Adrenal gland (tissue), 12 donors: ENCODE results near the gene GCAT. TPM values are rescaled to one million over a fixed set of nuclear protein-coding genes. Genes with fewer than 3 reads are reported as not detected.
A peak's percentile ranks its signal among the peaks of the same experiment; 100 is the strongest.

Experiments
- DNase-seq, 7 donors: peaks; one replicate each; pipeline ENCODE4 v3.0.0-alpha.2; 2019 to 2020
- H3K27ac ChIP-seq, 5 donors: fragments of 200-600 bp; sonication (generic) in 4 of 5; 1 replicate in 3 of 5; 2 replicates in 2 of 5; pipeline versions ENCODE4 v1.5.1 to v1.8.0; 2016 to 2020; ENCODE audit warnings: mild to moderate bottlenecking in 1 of 5
- H3K27me3 ChIP-seq: fragments of 200-600 bp; 2 replicates; pipeline ENCODE4 v1.8.0; 2021
- H3K36me3 ChIP-seq, 2 donors: fragments of 200-600 bp; replicated peaks in 1 of 2; 1 replicate in 1 of 2; 2 replicates in 1 of 2; pipeline versions ENCODE4 v1.5.1 to v1.8.0; 2018 to 2022
- H3K4me1 ChIP-seq, 2 donors: fragments of 200-600 bp; replicated peaks in 1 of 2; 1 replicate in 1 of 2; 2 replicates in 1 of 2; pipeline versions ENCODE4 v1.5.1 to v1.8.0; 2018 to 2021
- H3K4me3 ChIP-seq, 4 donors: fragments of 200-600 bp; sonication (generic) in 3 of 4; one replicate each; pipeline ENCODE4 v1.5.1; 2016 to 2018
- H3K9me3 ChIP-seq, 3 donors: fragments of 200-600 bp; sonication (generic) in 1 of 3; replicated peaks in 1 of 3; 1 replicate in 2 of 3; 2 replicates in 1 of 3; pipeline versions ENCODE4 v1.5.1 to v1.8.0; 2016 to 2021
- POLR2A ChIP-seq, 2 donors: fragments of 450-650 bp; IDR thresholded peaks; one replicate each; pipeline ENCODE4 v1.6.1; 2017; ENCODE audit warnings: antibody characterized with exemption in 2 of 2, mild to moderate bottlenecking in 2 of 2, moderate library complexity in 1 of 2
- WGBS, 4 donors: extraction: QIAGEN DNeasy Blood & Tissue Kit in 2 of 4; methylation state at CpG; one replicate each; pipeline versions ENCODE4 v1.1.5 to v1.1.7; 2013 to 2017; 5-methylcytosine and 5-hydroxymethylcytosine counted together
- intact Hi-C, 2 donors: fragments of 100-400 bp; cut with DNase I; formaldehyde crosslinking; loops; one replicate each; pipeline versions ENCODE4 v1.14.1 to v1.15.0; 2022 to 2023
- polyA plus RNA-seq, 3 donors: library from polyadenylated mRNA; stranded (reverse); fragments of 200-250 nt in 2 of 3; fragments of 350-450 nt in 1 of 3; fragmentation: Illumina TruSeq in 1 of 3; extraction: RNeasy Lipid Tissue Mini Kit (QIAGEN cat#74804) in 1 of 3; gene quantifications; one replicate each; pipeline ENCODE4 v1.2.3, GENCODE V29; 2013 to 2014
- total RNA-seq, 9 donors: library from RNA; depleted of rRNA in 4 of 9; stranded (reverse); fragments of >200 nt in 4 of 9; fragments of 120-200 nt in 1 of 9; fragmentation: NEBNext Ultra II Directional in 1 of 9; extraction: Animal tissue kit (Norgen Biotek cat#: 25700) in 1 of 9; gene quantifications; one replicate each; pipeline versions ENCODE4 v1.1.0 to v1.2.4, GENCODE V29; 2013 to 2023
- TF ChIP-seq, protein P1 (sequence below), 6 experiments: fragments of 450-650 bp in 4 of 6; fragments of 200-600 bp in 2 of 6; sonication (generic) in 1 of 6; IDR thresholded peaks; 1 replicate in 5 of 6; 2 replicates in 1 of 6; pipeline versions ENCODE4 v1.5.1 to v1.8.0; 2016 to 2021; ENCODE audit warnings: antibody characterized with exemption in 6 of 6, mild to moderate bottlenecking in 2 of 6, moderate library complexity in 1 of 6
- donor health status: healthy with polysubstance abuse.
- donor health status: Bipolar disorder and iron deficiency.
- donor health status: DM: yes; HTN: yes; CAD: no.
- donor health status: DM: no; HTN: no; CAD: no.
- donor health status: DM: no; HTN: no; CAD: no.
- donor health status: DM: yes; HTN: yes; CAD: no.

Gene GCAT
- total and polyA plus RNA-seq, 12 donors, result 18.2 to 87.9 (median 33.3) TPM

DNA sequence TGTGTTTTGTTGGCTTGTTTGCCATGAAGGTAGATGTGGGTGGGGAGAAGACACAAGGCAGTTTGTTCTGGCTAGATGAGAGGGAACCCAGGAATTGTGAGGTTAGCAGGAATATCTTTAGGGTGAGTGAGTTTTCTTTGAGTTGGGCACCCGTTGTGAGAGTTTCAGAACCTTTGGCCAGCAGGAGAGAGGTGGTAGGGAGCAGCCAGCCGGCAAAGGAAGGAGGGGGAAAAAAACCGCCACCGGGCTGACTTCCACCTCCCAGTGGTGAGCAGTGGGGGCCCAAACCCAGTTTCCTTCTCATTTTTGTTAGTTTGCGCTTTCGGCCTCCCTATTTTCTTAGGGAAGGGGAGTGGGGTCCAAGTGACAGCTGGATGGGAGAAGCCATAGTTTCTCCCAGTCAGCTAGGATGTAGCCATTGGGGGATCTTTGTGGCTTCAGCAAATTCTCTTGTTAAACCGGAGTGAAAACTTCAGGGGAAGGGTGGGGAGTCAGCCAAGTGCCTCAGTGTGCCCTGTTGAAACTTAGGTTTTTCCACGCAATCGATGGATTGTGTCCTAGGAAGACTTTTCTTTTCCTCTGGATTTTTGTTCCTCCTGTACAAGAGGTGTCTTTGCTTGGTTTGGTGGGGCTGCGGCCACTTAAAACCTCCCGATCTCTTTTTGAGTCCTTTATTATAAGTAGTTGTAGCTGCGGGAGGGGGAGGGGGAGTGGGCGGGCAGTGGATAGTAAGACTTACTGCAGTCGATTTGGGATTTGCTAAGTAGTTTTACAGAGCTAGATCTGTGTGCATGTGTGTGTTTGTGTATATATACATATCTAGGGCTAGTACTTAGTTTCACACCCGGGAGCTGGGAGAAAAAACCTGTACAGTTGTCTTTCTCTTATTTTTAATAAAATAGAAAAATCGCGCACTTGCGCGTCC lies 1.1 kb upstream of the GCAT start:
- TF ChIP-seq, protein P1, sequence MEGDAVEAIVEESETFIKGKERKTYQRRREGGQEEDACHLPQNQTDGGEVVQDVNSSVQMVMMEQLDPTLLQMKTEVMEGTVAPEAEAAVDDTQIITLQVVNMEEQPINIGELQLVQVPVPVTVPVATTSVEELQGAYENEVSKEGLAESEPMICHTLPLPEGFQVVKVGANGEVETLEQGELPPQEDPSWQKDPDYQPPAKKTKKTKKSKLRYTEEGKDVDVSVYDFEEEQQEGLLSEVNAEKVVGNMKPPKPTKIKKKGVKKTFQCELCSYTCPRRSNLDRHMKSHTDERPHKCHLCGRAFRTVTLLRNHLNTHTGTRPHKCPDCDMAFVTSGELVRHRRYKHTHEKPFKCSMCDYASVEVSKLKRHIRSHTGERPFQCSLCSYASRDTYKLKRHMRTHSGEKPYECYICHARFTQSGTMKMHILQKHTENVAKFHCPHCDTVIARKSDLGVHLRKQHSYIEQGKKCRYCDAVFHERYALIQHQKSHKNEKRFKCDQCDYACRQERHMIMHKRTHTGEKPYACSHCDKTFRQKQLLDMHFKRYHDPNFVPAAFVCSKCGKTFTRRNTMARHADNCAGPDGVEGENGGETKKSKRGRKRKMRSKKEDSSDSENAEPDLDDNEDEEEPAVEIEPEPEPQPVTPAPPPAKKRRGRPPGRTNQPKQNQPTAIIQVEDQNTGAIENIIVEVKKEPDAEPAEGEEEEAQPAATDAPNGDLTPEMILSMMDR (IDR thresholded peaks at IDR 0.05), result no peak
- TF ChIP-seq POLR2A (IDR thresholded peaks at IDR 0.05), result peak in 1 of 2 donors; percentile 11
- DNase-seq, result peak in 4 of 7 donors; percentile 41 to 73 (median 53)
- H3K4me3 ChIP-seq, result peak overlapping the region in 2 of 4 donors; percentile 38 to 60
- no peaks in the 10 kb centered on the region for H3K9me3 ChIP-seq
- peak overlapping the region in 2 of 5 donors; percentile 49 to 74 for H3K27ac ChIP-seq
- WGBS, 4 donors, result 4 to 8% (median 7%) methylated on average over 18 to 19 of the region's 19 CpGs
- H3K27me3 ChIP-seq, result no peaks in the 10 kb centered on the region
- intact Hi-C loops, result no loop called here
- peaks cover 34 to 52% of the 10 kb centered on the region in 2 donors for H3K4me1 ChIP-seq
- no peaks in the 10 kb centered on the region for H3K36me3 ChIP-seq

DNA sequence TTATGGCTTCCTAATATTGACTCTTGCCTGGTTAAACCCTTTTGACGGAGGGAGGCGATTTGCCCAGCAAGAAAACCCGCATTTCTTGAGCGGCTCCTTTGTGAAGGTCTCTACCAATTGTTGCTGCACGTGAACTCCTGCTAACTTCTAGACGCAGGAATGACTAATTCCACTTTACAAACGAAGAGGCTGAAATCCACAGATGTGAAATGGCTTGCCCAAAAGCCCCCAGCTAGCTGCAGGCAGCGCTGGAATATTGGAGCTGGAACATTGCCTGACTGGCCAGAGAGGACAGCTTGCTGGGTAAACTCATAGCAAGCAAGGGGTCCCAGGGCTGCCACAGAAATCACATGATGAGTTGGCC lies 542 bp downstream of the GCAT start:
- H3K9me3 ChIP-seq, result no peaks in the 10 kb centered on the region
- intact Hi-C loops, result no loop called here
- DNase-seq, result peak in 1 of 7 donors; percentile 43
- 2 to 4% (median 4%) methylated on average over 7 to 8 of the region's 8 CpGs for WGBS, 4 donors
- H3K4me3 ChIP-seq, result peak overlapping the region in 2 of 4 donors; percentile 38 to 60
- peaks cover 29 to 41% of the 10 kb centered on the region in 2 donors for H3K4me1 ChIP-seq
- H3K27ac ChIP-seq, result peak overlapping the region in 4 of 5 donors; percentile 49 to 81 (median 64)
- TF ChIP-seq, protein P1 (IDR thresholded peaks at IDR 0.05), result no peak
- peak in 1 of 2 donors; percentile 3 for TF ChIP-seq POLR2A (IDR thresholded peaks at IDR 0.05)
- no peaks in the 10 kb centered on the region for H3K36me3 ChIP-seq
- no peaks in the 10 kb centered on the region for H3K27me3 ChIP-seq

DNA sequence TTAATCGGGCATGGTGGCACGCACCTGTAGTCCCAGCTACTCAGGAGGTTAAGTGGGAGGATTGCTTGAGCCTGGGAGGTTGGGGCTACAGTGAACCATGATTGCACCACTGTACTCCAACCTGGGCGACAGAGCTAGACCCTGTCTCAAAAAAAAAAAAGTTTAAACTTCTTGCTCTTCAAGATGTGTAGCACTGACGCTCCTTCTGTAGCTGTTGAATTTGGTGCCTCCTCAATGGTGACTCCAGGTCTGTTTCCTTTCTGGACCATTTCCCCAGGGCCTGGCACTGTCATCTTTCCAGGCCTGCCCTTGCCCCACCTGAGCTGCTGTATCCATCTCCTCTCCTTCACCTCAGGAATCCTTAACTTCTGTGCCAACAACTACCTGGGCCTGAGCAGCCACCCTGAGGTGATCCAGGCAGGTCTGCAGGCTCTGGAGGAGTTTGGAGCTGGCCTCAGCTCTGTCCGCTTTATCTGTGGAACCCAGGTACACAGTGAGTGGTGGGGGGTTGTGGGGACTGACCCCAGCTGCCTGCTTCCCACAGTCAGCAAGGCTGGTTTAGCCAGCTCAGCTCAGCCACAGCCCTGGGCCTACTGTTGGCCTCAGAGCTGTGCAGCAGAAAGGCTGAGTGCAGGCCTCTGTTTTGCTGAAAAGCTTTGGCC lies 2.1 kb downstream of the GCAT start:
- TF ChIP-seq POLR2A (IDR thresholded peaks at IDR 0.05), result no peak
- TF ChIP-seq, protein P1 (IDR thresholded peaks at IDR 0.05), result no peak
- WGBS, 4 donors, result 89 to 95% (median 94%) methylated on average over 5 of the region's 5 CpGs
- H3K27ac ChIP-seq, result no peak overlapping the region
- H3K4me1 ChIP-seq, result peaks cover 29 to 33% of the 10 kb centered on the region in 2 donors
- no peaks in the 10 kb centered on the region for H3K9me3 ChIP-seq
- H3K4me3 ChIP-seq, result no peak overlapping the region
- intact Hi-C loops, result loop anchor here in 1 of 2 donors (10.0 kb wide), 2 partner anchors 125 to 155 kb away; no protein-coding TSS in a partner anchor
- H3K36me3 ChIP-seq, result no peaks in the 10 kb centered on the region
- DNase-seq, result no peak
- no peaks in the 10 kb centered on the region for H3K27me3 ChIP-seq

DNA sequence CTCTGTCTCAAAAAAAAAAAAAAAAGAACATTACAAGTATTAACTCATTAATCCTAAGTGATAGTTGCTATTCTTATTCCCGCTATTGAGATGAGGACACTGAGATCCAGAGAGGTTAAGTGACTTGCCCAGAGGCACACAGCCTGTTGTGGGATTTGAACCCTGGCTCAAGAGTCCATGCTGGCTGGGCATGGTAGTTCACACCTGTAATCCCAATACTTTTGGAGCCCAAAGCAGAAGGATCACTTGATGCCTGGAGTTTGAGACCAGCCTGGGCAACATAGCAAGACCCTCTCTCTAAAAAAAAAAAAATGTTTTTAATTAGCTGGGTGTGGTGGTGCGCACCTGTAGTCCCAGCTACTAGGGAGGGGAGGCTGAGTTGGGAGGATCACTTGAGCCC lies 4.1 kb downstream of the GCAT start:
- TF ChIP-seq, protein P1 (IDR thresholded peaks at IDR 0.05), result no peak
- no peak for TF ChIP-seq POLR2A (IDR thresholded peaks at IDR 0.05)
- H3K27ac ChIP-seq, result no peak overlapping the region
- H3K27me3 ChIP-seq, result no peaks in the 10 kb centered on the region
- 93 to 95% (median 94%) methylated on average over 2 of the region's 2 CpGs for WGBS, 4 donors
- no peak overlapping the region for H3K4me3 ChIP-seq
- peaks cover 0 to 6% of the 10 kb centered on the region in 2 donors for H3K36me3 ChIP-seq
- peaks cover 13 to 18% of the 10 kb centered on the region in 2 donors for H3K4me1 ChIP-seq
- H3K9me3 ChIP-seq, result no peaks in the 10 kb centered on the region
- intact Hi-C loops, result loop anchor here in 1 of 2 donors (10.0 kb wide), 2 partner anchors 123 to 153 kb away; no protein-coding TSS in a partner anchor
- DNase-seq, result no peak
